Upper lobe of left lung (tissue), 6 donors: ENCODE measurements around the gene PAPOLG. TPM values are rescaled to one million over a fixed set of nuclear protein-coding genes. Genes with fewer than 3 reads are reported as not detected.

Experiments
- ATAC-seq, 2 donors: fragments of 200-7000 bp; cut with Tn5 transposase; one replicate each; pipeline ENCODE4 v1.9.1; 2022; ENCODE audit warnings: mild to moderate bottlenecking in 2 of 2, moderate library complexity in 2 of 2; ENCODE audit not compliant: low FRiP score in 2 of 2
- DNase-seq, 2 donors: peaks; one replicate each; pipeline ENCODE4 v3.0.0-alpha.2; 2019 to 2020
- H3K27ac ChIP-seq, 4 donors: fragments of 200-600 bp; sonication (generic); one replicate each; pipeline ENCODE4 v1.5.1; 2016 to 2019
- H3K27me3 ChIP-seq, 4 donors: fragments of 200-600 bp; sonication (generic); one replicate each; pipeline ENCODE4 v1.5.1; 2017 to 2019
- H3K36me3 ChIP-seq, 4 donors: fragments of 200-600 bp; sonication (generic); one replicate each; pipeline ENCODE4 v1.5.1; 2016 to 2019
- H3K4me1 ChIP-seq, 4 donors: fragments of 200-600 bp; sonication (generic); one replicate each; pipeline ENCODE4 v1.5.1; 2018 to 2019
- H3K4me3 ChIP-seq, 4 donors: fragments of 200-600 bp; sonication (generic); one replicate each; pipeline ENCODE4 v1.5.1; 2017 to 2019; ENCODE audit warnings: mild to moderate bottlenecking in 2 of 4, moderate library complexity in 1 of 4
- H3K9me3 ChIP-seq, 4 donors: fragments of 200-600 bp; sonication (generic); one replicate each; pipeline ENCODE4 v1.5.1; 2018 to 2019
- EP300 ChIP-seq, 4 donors: sonication (generic); formaldehyde crosslinking; IDR thresholded peaks; one replicate each; pipeline ENCODE4 v1.5.1; 2017; ENCODE audit warnings: antibody characterized with exemption in 4 of 4, control low read depth in 2 of 4
- POLR2A ChIP-seq, 4 donors: fragments of 450-650 bp; IDR thresholded peaks; one replicate each; pipeline ENCODE4 v1.5.1; 2016 to 2017; ENCODE audit warnings: antibody characterized with exemption in 4 of 4, mild to moderate bottlenecking in 2 of 4
- POLR2AphosphoS5 ChIP-seq, 2 donors: sonication (generic); formaldehyde crosslinking; IDR thresholded peaks; one replicate each; pipeline ENCODE4 v1.5.1; 2017; ENCODE audit warnings: antibody characterized with exemption in 2 of 2
- WGBS, 2 donors: methylation state at CpG; one replicate each; pipeline ENCODE4 v1.1.5; 2017 to 2018; 5-methylcytosine and 5-hydroxymethylcytosine counted together
- total RNA-seq, 6 donors: library from RNA; depleted of rRNA in 4 of 6; stranded (reverse); fragments of >200 nt in 4 of 6; gene quantifications; one replicate each; pipeline versions ENCODE4 v1.1.0 to v1.2.1, GENCODE V29; 2016 to 2021
- TF ChIP-seq, protein P1 (sequence below), 6 experiments: fragments of 450-650 bp in 4 of 6; fragments of 200-600 bp in 2 of 6; sonication (generic) in 2 of 6; IDR thresholded peaks; one replicate each; pipeline ENCODE4 v1.5.1; 2016 to 2019; ENCODE audit warnings: antibody characterized with exemption in 6 of 6
- donor health status: DM: no; HTN: no; CAD: no; lungs with moderate emphysema.
- donor health status: DM: no; HTN: yes; CAD: no; lungs with severe emphysema.

The PAPOLG gene
- total RNA-seq, 6 donors from 2014 or later: 9.6 to 23.0 (median 12.8) TPM

GRCh38 chr2:60745330-60745729 lies 10.7 kb upstream of the PAPOLG start:
- no peak for TF ChIP-seq POLR2AphosphoS5 (IDR thresholded peaks at IDR 0.05)
- TF ChIP-seq POLR2A (IDR thresholded peaks at IDR 0.05): no peak
- TF ChIP-seq, protein P1, sequence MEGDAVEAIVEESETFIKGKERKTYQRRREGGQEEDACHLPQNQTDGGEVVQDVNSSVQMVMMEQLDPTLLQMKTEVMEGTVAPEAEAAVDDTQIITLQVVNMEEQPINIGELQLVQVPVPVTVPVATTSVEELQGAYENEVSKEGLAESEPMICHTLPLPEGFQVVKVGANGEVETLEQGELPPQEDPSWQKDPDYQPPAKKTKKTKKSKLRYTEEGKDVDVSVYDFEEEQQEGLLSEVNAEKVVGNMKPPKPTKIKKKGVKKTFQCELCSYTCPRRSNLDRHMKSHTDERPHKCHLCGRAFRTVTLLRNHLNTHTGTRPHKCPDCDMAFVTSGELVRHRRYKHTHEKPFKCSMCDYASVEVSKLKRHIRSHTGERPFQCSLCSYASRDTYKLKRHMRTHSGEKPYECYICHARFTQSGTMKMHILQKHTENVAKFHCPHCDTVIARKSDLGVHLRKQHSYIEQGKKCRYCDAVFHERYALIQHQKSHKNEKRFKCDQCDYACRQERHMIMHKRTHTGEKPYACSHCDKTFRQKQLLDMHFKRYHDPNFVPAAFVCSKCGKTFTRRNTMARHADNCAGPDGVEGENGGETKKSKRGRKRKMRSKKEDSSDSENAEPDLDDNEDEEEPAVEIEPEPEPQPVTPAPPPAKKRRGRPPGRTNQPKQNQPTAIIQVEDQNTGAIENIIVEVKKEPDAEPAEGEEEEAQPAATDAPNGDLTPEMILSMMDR (IDR thresholded peaks at IDR 0.05): no peak
- no peak for TF ChIP-seq EP300 (IDR thresholded peaks at IDR 0.05)
- H3K9me3 ChIP-seq: no peaks in the 10 kb centered on the region
- WGBS, 2 donors: 89 to 92% methylated on average over 5 of the region's 5 CpGs
- no peak overlapping the region for H3K4me3 ChIP-seq
- no peak overlapping the region for H3K27ac ChIP-seq
- ATAC-seq: no peak
- no peak for DNase-seq
- no peaks in the 10 kb centered on the region for H3K4me1 ChIP-seq
- H3K36me3 ChIP-seq: no peaks in the 10 kb centered on the region
- no peaks in the 10 kb centered on the region for H3K27me3 ChIP-seq

DNA sequence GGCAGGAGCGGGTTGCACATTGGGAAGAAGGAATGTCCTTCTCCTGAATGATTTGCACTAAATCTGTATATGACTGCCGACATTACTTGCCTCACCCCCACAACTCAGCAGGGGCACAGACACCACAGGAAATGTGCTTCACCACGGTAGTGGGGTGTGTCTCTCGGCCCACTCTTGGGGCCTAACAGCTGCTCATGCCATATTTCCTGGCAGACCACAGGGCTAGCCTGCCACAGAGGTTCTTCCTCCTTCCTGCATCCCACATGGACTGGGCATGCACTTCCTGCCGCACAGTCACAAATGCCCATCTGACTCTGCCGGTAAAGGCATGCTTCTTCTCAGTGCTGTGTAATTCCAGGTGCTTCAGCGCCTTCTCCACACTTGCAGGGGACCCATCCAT lies 10.3 kb upstream of the PAPOLG start:
- ATAC-seq (peak in 1 of 2 donors; percentile 43), DNase-seq (no peak)
- TF ChIP-seq POLR2A (IDR thresholded peaks at IDR 0.05): no peak
- TF ChIP-seq, protein P1 (IDR thresholded peaks at IDR 0.05): no peak
- no peak for TF ChIP-seq EP300 (IDR thresholded peaks at IDR 0.05)
- no peak for TF ChIP-seq POLR2AphosphoS5 (IDR thresholded peaks at IDR 0.05)
- H3K4me3 ChIP-seq: no peak overlapping the region
- H3K36me3 ChIP-seq: no peaks in the 10 kb centered on the region
- 60 to 89% methylated on average over 1 to 7 of the region's 7 CpGs for whole genome bisulfite sequencing, 2 donors
- H3K4me1 ChIP-seq: no peaks in the 10 kb centered on the region
- no peaks in the 10 kb centered on the region for H3K27me3 ChIP-seq
- no peaks in the 10 kb centered on the region for H3K9me3 ChIP-seq
- H3K27ac ChIP-seq: no peak overlapping the region

- Histone ChIP-seq H3K9me3 (no peaks in the 10 kb centered on the region), H3K36me3 (no peaks in the 10 kb centered on the region), H3K4me1 (no peaks in the 10 kb centered on the region), H3K27ac (no peak overlapping the region), H3K27me3 (no peaks in the 10 kb centered on the region), H3K4me3 (no peak overlapping the region)
- no peak for ATAC-seq
- TF ChIP-seq POLR2A (IDR thresholded peaks at IDR 0.05): no peak
- no peak for TF ChIP-seq POLR2AphosphoS5 (IDR thresholded peaks at IDR 0.05)
- TF ChIP-seq, protein P1 (IDR thresholded peaks at IDR 0.05): no peak
- no peak for TF ChIP-seq EP300 (IDR thresholded peaks at IDR 0.05)
- 72 to 77% methylated on average over 8 of the region's 8 CpGs for WGBS, 2 donors
- DNase-seq: no peak
These were observed 9.8 kb upstream of the PAPOLG start for GRCh38 chr2:60746318-60746717.

DNA sequence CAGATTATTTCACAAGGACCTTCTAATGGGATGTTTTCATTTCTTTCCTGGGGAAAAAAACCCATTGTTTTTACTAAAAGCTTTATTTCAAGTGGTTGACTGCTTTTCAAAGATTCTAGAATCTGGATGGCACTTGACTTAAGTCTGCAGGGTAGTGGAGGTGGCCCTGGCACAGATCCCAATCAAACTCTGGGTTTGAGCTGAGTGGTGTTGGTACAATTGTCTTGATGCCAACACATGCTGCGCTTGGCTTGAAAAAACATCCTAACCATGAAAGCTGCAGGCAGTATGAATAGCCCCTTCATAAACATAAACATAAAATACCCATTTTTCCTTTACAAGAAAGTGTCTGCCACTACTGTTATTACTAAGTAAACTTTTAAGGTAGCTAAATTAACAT lies 3.6 kb downstream of the PAPOLG start:
- ATAC-seq: no peak
- Histone ChIP-seq H3K36me3 (peaks cover 11 to 48% (median 34%) of the 10 kb centered on the region in 4 donors), H3K4me3 (no peak overlapping the region), H3K9me3 (no peaks in the 10 kb centered on the region), H3K4me1 (peaks cover 9 to 35% (median 28%) of the 10 kb centered on the region in 4 donors), H3K27me3 (no peaks in the 10 kb centered on the region), H3K27ac (no peak overlapping the region)
- peak in 1 of 2 donors; percentile 70 for DNase-seq
- TF ChIP-seq, protein P1 (IDR thresholded peaks at IDR 0.05): no peak
- no peak for TF ChIP-seq EP300 (IDR thresholded peaks at IDR 0.05)
- TF ChIP-seq POLR2AphosphoS5 (IDR thresholded peaks at IDR 0.05): no peak
- TF ChIP-seq POLR2A (IDR thresholded peaks at IDR 0.05): no peak
- 44 to 65% methylated on average over 1 of the region's 1 CpG for WGBS, 2 donors
